Tongue (tissue), 2 donors: ENCODE measurements around the gene PTH2R. TPM values are rescaled to one million over a fixed set of nuclear protein-coding genes. Genes with fewer than 3 reads are reported as not detected.
"Not testable (repeated sequence)": the region's sequence is repeated elsewhere in the genome, so short reads cannot be mapped to it uniquely, and the experiment has no call there.

Source experiments
- DNase-seq: peaks from one replicate; pipeline ENCODE4 v3.0.0-alpha.2; 2015
- total RNA-seq: library from RNA; depleted of rRNA; stranded (reverse); fragments of >200 nt; gene quantifications from one replicate; pipeline ENCODE4 v1.2.3, GENCODE V29; 2014

PTH2R gene
- total RNA-seq, 1 donor from 2014 or later = 0.31 TPM

DNA sequence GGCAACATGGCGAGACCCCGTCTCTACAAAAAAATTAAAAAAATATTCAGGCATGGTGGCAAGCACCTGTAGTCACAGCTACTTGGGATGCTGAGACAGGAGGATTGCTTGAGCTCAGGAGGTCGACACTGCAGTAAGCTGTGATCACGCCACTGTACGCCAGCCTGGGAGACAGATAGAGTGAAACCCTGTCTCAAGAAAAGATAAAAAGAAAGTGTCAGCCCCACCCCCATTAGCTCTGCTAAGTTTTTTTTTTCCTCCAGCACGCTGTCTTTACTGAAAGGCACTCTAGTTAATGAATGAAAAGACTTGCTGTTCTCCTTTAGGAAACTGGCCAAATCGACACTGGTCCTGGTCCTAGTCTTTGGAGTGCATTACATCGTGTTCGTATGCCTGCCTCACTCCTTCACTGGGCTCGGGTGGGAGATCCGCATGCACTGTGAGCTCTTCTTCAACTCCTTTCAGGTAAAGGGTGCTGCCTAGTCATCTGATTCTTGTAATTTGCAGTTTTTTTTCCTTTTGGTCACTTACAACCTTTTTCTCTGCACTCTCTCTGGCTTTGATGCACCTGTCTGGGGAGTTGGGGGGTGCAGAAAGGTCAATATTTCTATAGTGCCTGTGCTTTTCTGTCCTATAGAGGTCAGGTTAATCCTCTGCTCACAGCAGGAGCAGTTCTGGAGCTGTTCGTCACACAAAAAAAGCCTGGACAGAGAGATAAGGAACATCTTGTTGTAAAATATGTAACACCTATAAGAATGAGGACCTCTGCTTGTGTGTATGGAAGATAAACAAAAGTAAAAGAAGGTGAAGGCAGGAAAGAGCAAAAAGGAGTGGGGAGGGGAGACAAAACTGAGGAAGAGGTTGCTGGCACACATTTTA, 82.3 kb downstream of the PTH2R start:
- no peak for DNase-seq

DNA sequence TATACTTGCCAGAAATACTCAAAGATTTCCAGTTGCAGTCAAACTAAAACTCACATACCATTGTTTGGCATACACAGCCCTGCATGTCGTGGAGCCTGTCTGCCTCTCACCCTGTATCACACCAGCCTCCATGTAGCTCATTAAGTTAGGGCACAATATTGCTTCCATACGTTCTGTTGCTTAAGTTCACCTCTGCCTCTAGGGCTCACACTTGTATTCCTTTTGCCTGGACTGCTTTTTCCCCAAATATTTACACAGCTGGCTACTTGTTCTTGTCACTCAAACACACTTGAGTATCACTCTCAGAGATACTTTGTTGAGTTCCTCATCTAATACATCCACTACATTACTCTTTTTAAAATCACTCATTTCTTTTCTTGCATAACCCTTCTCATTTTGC, 83.1 kb downstream of the PTH2R start:
- no peak for DNase-seq

GRCh38 chr2:208490492-208490891, 83.9 kb downstream of the PTH2R start:
- no peak for DNase-seq

GRCh38 chr2:208491641-208492040, 85.0 kb downstream of the PTH2R start:
- no peak for DNase-seq

- DNase-seq = no peak
Measured at GRCh38 chr2:208492069-208492468, 85.5 kb downstream of the PTH2R start.

DNA sequence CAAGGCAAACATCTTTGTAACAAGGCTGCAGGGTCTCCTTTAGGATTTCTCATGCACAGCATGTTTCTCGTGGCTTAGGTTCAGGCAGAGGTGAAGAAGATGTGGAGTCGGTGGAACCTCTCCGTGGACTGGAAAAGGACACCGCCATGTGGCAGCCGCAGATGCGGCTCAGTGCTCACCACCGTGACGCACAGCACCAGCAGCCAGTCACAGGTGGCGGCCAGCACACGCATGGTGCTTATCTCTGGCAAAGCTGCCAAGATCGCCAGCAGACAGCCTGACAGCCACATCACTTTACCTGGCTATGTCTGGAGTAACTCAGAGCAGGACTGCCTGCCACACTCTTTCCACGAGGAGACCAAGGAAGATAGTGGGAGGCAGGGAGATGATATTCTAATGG, 86.6 kb downstream of the PTH2R start:
- no peak for DNase-seq

DNA sequence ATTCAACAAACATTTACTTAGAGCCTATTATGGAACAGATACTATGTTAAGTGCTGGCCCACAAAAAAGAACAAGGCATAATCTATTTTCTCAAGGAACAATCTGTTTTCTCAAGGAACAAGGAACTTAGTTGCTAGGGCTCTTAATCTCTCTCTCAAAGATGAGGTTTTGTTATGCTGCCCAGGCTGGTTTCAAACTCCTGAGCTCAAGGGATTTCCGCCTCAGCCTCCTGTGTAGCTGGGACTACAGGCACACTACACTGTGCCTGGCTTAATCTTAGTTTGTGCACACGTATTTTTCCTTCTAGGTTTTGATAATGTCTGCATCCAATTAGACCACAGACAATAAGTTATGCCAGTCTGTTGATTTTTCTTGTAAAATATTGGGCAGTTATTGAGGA, 89.5 kb downstream of the PTH2R start:
- DNase-seq = no peak

- DNase-seq = peak; percentile 40
Measured at GRCh38 chr2:208501206-208501605, 94.6 kb downstream of the PTH2R start.

- no peak for DNase-seq
Measured at GRCh38 chr2:208502288-208502687, 95.7 kb downstream of the PTH2R start.

DNA sequence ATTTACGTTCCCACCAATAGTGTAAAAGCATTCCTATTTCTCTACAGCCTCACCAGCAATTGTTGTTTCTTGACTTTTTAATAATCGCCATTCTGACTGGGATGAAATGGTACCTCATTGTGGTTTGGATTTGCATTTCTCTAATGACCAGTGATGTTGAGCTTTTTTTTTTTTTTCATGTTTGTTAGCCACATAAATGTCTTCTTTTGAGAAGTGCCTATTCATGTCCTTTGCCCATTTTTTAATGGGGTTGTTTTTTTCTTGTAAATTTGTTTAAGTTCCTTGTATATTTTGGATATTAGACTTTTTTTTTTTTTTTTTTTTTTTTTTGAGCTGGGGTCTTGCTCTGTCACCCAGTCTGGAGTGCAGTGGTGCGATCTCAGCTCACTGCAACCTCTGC, 98.8 kb downstream of the PTH2R start:
- not testable (repeated sequence) for DNase-seq

GRCh38 chr2:208509586-208509985, 103.0 kb downstream of the PTH2R start:
- DNase-seq = no peak

GRCh38 chr2:208511016-208511415, 104.4 kb downstream of the PTH2R start:
- DNase-seq = no peak

DNA sequence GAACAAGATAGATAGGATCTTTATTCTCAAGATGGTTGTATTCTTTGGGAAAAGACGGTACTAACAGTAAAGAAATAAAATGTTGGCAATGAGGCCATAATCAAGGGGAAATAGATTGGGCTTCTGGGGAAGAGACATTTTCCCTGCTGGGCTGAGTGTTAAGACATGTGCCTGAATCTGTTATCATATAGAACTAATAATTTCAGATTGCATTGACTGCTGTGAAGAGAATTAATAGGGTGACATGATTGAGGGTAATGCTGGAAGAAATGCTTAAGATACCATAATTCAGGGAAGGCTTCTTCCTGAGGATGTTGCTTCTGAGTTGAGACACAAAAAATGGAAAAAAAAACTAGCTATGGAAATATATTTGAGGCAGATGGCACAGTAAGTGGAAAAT, 105.0 kb downstream of the PTH2R start:
- no peak for DNase-seq

DNA sequence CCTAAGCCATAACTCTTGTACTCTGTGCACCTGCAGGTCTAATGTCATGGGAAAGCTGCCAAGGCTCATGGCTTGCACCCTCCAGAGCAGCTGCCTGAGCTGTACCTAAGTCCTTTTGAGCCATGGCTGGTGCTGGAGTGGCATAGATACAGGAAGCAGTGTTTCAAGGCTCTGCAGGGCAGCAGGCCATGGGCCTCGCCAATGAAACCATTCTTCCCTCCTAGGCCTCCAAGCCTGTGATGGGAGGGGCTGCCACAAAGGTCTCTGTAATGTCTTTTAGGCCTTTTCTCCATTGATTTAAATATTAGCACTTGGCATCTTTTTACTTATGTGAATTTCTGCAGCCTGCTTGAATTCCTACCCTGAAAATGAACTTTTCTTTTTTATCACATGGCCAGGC, 108.5 kb downstream of the PTH2R start:
- DNase-seq = no peak

DNA sequence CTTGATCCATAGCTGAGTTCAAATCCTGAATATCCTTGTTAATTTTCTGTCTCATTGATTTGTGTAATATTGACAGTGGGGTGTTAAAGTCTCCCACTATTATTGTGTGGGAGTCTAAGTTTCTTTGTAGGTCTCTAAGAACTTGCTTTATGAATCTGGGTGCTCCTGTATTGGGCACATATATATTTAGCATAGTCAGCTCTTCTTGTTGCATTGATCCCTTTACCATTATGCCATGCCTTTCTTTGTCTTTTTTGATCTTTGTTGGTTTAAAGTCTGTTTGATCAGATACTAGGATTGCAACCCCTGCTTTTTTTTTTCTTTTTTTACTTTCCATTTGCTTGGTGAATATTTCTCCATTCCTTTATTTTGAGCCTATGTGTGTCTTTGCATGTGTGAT, 116.5 kb downstream of the PTH2R start:
- DNase-seq = not testable (repeated sequence)

GRCh38 chr2:208525165-208525564, 118.6 kb downstream of the PTH2R start:
- DNase-seq = not testable (repeated sequence)

DNA sequence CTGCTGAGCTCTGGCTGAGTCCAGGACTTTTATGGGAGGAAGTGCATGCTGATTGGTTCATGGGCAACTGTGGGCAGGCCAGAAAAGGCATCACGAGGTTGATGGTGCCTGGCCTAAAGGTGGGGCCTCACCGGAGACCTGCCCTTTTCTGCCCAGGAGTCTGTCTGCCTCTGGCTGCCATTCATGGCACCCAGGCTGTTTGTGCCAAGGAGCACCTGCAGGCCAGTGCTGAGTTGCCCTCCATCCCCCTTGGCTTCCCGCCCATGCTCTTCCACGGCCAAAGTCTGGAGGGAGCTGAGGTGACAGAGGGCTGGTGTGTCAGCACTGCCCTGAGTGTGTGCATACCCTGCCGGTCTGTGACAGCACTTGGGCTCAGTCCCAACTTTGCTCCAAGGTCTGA, 123.2 kb downstream of the PTH2R start:
- DNase-seq = no peak

DNA sequence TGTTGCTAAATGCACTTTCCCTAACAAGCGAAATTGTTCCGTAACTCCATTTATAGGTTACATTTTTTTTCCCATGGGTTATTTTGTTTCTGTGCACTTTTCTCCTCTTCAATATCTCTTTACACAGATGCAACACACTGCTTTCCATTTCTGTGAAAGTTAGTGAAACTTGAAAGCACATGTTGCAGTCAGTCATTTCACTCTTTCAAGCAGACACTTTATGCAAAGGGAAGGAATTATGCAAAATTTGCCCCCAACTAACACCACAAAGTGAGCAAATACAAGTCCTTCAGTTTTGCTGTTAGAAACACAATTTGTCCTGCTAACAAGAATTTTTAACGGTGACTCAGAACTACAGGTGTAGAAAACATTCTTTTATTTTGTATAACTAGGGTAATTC, 124.8 kb downstream of the PTH2R start:
- no peak for DNase-seq

GRCh38 chr2:208535578-208535977, 129.0 kb downstream of the PTH2R start:
- not testable (repeated sequence) for DNase-seq

- DNase-seq = no peak
Measured at GRCh38 chr2:208541461-208541988, 134.9 kb downstream of the PTH2R start.

DNA sequence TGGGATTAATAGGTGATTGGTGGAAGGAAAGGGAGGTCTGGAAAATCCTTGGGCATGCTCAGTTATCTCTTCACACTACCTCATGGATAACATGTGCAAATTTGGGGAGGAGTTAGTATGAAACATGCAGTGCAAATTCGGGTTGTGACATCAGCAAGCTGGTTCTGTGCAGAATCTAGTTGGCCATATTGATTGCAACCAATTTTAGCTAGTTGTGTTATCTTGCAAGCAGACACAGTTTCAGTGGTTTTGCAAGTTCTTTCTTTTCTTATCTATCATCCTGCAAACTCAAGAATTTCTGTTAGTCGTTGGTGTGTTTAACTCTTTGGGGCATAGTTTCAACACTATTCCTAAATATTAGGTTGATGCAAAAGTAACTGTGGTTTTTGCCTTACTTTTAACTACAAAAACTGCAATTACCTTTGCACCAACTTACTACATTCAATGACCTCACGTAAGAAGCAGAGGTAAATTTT, 135.4 kb downstream of the PTH2R start:
- DNase-seq = no peak

DNA sequence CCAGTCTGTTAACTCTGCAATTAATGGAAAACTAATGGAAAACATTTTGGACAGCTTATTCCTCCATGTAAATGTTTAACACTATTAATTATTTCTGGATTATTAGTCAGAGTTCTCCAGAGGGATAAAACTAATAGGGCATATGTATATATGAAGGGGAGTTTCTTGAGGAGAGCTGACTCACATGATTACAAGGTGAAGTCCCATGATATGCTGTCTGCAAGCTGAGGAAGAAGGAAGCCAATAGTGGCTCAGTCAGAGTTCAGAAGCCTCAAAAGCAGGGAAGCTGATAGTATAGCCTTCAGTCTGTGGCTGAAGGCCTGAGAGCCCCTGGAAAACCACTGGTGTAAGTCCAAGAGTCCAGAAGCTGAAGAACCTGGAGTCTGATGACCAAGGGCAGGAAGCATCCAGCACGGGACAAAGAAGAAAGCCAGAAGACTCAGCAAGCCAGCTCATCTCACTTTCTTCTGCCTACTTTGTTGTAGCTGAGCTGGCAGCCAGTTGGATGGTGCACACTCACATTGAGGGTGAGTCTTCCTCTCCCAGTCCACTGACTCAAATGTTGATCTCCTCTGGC, 136.0 kb downstream of the PTH2R start:
- no peak for DNase-seq
